ENCODE measurements around the gene PARD3.

DNA sequence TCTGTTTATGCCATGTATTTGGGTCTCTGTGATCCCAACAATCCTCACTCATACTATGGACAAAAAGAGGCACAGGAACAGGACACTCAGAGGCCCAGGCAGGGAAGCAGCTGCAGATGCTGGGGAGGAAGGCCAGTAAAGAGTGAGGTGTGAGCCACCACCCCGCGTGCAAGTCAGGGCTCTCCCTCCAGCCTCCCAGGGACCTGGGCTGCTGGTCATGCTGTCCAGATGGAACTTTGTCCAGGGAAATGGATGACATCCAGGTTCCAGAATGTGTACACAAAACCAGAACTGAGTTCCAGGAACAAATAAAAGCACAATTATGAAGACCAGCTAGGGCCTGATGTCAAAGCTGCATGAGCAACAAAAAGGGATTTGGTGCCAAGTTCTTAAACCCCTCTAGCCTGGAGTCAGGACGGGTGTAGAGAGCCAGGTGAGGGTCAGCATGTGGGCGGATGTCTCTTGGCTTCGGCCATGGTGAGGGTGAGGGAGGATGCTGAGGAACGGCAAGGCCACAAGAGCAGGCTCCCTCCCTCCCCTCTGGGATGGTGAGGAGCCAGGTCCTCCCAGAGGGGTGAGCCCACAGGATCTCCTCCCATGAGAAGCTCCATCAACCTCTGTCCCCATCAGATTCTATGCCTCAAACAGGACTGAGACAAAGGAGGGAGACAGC is 739.7 kb downstream of the PARD3 start:
- TF ChIP-seq, protein P1, sequence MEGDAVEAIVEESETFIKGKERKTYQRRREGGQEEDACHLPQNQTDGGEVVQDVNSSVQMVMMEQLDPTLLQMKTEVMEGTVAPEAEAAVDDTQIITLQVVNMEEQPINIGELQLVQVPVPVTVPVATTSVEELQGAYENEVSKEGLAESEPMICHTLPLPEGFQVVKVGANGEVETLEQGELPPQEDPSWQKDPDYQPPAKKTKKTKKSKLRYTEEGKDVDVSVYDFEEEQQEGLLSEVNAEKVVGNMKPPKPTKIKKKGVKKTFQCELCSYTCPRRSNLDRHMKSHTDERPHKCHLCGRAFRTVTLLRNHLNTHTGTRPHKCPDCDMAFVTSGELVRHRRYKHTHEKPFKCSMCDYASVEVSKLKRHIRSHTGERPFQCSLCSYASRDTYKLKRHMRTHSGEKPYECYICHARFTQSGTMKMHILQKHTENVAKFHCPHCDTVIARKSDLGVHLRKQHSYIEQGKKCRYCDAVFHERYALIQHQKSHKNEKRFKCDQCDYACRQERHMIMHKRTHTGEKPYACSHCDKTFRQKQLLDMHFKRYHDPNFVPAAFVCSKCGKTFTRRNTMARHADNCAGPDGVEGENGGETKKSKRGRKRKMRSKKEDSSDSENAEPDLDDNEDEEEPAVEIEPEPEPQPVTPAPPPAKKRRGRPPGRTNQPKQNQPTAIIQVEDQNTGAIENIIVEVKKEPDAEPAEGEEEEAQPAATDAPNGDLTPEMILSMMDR (IDR thresholded peaks at IDR 0.05), result no peak
- no peak for TF ChIP-seq EZH2phosphoT487 (IDR thresholded peaks at IDR 0.05)

Measured in neural progenitor cell (in vitro differentiated cells).